GM12801 (cell line): ENCODE results near the gene RAD18.

Source experiments
- TF ChIP-seq, protein P1 (sequence below): IDR thresholded peaks from one replicate; pipeline ENCODE4 v1.5.1; 2011; ENCODE audit warnings: control low read depth; ENCODE audit not compliant: insufficient read length; ENCODE audit errors: extremely low read depth

Gene RAD18

GRCh38 chr3:8985411-8985831, 22.1 kb upstream of the RAD18 start:
- TF ChIP-seq, protein P1, sequence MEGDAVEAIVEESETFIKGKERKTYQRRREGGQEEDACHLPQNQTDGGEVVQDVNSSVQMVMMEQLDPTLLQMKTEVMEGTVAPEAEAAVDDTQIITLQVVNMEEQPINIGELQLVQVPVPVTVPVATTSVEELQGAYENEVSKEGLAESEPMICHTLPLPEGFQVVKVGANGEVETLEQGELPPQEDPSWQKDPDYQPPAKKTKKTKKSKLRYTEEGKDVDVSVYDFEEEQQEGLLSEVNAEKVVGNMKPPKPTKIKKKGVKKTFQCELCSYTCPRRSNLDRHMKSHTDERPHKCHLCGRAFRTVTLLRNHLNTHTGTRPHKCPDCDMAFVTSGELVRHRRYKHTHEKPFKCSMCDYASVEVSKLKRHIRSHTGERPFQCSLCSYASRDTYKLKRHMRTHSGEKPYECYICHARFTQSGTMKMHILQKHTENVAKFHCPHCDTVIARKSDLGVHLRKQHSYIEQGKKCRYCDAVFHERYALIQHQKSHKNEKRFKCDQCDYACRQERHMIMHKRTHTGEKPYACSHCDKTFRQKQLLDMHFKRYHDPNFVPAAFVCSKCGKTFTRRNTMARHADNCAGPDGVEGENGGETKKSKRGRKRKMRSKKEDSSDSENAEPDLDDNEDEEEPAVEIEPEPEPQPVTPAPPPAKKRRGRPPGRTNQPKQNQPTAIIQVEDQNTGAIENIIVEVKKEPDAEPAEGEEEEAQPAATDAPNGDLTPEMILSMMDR, result no peak

DNA sequence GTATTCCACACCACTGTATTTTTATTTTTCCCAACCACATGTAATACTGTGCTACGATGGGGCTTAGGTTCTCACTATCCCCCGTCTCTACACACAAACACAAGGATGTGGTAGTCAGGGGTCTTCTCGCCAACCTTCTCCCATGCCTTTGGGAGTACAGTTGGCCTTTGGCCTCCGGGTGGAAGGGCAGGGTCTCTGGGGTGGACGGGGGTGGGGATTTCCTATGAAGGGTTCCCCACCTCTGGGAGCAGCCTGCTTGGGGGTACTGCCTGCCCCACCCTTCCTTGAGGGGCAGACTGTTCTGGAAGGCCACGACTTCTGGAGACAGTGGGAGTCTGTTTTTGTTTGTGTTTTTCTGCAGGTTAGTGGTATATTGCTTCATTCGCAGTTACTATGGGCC, 21.3 kb upstream of the RAD18 start:
- TF ChIP-seq, protein P1, result no peak

- TF ChIP-seq, protein P1, result no peak
Observed at GRCh38 chr3:8984081-8984480, 20.8 kb upstream of the RAD18 start.

DNA sequence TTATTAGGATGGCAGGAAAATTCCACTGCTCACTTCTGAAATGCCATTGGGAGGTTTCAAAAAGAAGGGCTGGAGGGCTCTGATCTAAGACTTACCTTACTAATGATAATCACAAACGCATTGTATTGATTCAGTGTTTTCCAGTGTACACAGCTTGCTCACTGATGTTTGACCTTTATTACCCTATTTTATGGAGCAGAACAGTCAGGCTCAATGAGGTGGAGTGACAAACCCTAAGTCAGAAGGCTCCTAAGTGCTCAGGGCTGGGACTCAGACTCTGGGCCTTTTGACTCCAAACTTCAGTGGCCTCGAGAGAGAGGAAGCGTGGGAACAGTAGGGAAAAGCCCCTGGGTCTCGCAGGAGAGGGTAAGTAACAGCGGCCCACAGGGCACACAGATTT, 20.3 kb upstream of the RAD18 start:
- TF ChIP-seq, protein P1, result no peak

- TF ChIP-seq, protein P1, result no peak
Observed at GRCh38 chr3:8983026-8983425, 19.8 kb upstream of the RAD18 start.

GRCh38 chr3:8982509-8982908, 19.2 kb upstream of the RAD18 start:
- TF ChIP-seq, protein P1, result no peak

GRCh38 chr3:8981700-8982099, 18.4 kb upstream of the RAD18 start:
- TF ChIP-seq, protein P1, result no peak

DNA sequence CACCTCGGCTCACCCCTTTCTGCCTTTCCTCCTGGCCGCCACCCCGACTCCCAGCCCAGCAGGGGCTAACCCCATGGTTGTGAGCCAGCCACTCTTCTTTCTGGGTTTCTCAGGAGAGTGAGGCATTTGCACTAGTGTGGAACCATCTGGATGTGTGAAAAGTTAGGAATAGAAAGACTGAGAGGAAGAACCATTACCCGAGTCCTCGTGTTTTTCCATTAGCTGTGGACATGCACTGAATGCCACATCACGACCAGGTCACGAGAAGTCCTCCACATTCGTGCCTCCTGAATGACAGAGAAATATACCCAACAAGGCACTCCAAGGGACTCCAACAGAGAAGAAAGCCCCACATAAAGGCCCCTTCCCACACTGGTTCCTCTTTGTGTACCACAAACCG, 18.0 kb upstream of the RAD18 start:
- TF ChIP-seq, protein P1, result no peak
